NCI-H446 (cell line): ENCODE data around the gene OLFM1.
"Not testable (repeated sequence)": the region's sequence is repeated elsewhere in the genome, so short reads cannot be mapped to it uniquely, and the experiment has no call there.

Source experiments
- DNase-seq, 2 experiments: peaks; one replicate each; lab custom pipeline; 2025; lab: John Stamatoyannopoulos, UW

The OLFM1 gene

GRCh38 chr9:135060461-135061116 is 26.9 kb upstream of the OLFM1 start:
- no peak for DNase-seq

GRCh38 chr9:135061441-135061840 is 26.0 kb upstream of the OLFM1 start:
- no peak for DNase-seq

DNA sequence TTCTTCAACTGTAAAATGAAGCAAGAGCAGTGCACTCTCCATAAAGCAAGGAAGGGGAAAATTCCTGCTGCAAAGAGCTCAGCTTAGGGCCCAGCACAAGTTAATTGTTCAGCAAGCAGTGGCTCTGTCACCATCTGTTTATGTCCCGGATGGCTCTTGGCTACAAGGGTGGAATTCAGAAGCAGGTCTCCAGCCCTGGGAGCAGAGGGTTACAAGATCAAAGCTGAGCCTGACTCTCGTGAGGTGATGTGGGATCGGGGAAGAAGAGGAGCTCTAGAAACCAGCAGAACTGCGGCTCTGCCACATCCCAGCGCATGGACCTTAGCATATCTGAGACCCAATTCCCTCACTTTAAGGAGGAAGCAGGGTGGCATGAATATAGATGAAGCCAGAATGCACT is 25.2 kb upstream of the OLFM1 start:
- no peak for DNase-seq

DNA sequence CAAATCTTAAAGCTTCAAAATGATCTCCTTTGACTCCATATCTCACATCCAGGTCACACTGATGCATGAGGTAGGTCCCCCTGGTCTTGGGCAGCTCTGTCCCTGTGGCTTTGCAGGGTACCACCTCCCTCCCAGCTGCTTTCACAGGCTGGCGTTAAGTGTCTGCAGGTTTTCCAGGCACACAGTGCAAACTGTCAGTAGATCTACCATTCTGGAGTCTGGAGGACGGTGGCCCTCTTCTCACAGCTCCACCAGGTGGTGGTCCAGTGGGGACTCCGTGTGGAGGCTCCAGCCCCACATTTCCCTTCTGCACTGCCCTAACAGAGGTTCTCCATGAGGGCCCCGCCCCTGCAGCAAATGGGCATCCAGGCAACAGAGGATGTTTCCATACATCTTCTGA is 24.0 kb upstream of the OLFM1 start:
- not testable (repeated sequence) for DNase-seq

DNA sequence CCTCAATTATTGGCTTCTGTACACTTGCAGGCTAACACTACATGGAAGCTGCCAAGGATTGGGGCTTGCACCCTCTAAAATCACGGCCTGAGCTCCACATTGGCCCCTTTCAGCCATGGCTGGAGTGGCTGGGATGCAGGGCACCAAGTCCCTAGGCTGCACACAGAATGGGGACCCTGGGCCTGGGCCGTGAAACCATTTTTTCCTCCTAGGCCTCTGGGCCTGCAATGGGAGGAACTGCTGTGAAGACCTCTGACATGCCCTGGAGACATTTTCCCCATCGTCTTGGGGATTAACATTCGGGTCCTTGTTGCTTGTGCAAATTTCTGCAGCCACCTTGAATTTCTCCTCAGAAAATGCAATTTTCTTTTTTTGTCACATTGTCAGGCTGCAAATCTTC is 23.6 kb upstream of the OLFM1 start:
- DNase-seq: not testable (repeated sequence)

- no peak for DNase-seq
Measured at GRCh38 chr9:135065151-135065550, 22.3 kb upstream of the OLFM1 start.

- no peak for DNase-seq
Measured at GRCh38 chr9:135065804-135066203, 21.7 kb upstream of the OLFM1 start.

GRCh38 chr9:135066291-135066690 is 21.2 kb upstream of the OLFM1 start:
- DNase-seq: no peak

DNA sequence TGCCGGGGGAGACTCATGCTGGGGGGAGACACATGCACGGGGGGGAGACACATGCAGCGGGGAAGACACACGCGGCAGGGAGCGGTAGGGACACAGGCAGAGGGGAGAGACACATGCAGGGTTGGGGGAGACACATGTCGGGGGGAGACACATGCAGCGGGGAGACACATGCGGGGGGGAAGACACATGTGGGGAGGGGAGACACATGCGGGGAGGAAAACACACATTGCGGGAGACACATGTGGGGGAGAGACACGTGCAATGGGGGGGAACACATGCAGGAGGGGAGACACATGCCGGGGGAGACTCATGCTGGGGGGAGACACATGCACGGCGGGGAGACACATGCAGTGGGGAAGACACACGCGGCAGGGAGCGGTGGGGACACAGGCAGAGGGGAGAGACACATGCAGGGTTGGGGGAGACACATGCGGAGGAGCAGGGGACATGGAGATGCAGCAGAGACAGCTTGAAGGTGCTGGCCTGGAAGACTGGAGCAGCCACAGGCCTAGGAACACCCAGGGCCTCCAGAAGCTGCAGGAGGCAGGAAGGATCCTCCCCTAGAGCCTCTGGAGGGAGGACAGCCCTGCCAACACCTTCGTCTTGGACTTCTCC is 20.3 kb upstream of the OLFM1 start:
- DNase-seq: no peak

- DNase-seq: no peak
Measured at GRCh38 chr9:135068776-135069415, 18.6 kb upstream of the OLFM1 start.

DNA sequence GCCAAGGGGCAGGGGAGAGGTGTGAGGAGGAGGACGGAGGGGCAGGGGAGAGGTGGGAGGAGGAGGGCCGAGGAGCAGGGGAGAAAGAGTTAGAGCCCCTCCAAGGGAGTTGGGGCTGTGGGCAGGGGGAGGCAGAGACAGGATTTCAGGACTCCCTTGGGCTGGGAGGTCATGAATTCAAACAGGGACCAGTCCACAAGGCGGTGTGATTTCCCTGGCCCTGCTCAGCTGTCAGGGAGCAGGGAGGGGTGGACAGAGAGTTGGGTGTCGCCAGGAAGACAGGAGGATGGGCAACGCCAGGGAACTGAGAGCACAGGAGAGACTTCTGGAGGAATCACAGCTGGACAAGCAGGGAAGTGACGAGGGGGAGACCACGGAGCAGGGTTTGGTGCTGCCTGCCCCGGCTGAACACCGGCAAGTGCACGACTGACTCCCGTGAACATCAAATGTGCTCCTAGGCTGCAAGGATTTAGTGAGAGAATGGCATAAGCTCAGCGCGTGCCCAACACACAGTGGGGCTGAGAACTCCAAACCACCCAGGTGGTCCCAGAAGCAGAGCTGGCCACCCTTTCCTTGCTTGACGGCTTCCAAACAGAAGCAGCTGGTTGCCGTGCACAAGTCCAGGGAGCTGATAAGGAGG is 17.8 kb upstream of the OLFM1 start:
- DNase-seq: no peak

DNA sequence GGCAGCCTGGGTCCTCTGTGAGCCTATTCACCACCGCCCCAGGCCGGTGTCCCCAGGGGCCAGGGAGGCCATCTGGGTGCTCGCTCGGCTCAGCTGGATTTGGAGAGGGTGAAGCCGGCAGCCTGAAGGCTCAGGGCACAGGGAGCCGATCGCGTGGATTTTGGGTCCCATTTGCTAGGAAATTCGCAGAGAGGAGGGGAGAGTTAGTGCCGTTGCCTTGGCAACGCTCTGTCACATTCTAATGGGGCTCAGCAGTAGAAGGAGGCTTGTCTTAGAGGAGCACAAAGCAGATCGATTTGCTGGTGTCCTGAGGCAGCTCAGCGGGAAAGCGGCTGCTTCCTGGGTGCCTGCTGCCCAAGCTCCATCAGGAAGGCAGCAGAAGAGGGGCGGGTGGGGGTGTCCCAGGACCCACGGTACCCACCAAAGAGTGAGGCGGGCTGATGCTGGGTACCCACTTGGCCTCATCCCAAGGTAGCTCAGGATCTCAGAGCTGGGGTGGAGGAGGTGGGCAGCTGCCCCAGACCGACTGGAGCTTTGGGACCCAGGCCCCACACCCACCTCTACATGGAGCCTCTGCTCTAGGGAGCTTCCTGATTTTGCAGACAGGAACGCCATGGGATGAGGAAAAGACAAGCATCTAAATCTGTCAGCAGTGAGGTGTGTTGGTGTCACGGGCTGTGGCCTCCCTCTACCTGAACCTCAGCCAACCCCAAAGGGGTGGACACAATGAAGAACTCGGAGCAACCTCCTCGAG is 17.1 kb upstream of the OLFM1 start:
- DNase-seq: no peak

GRCh38 chr9:135070964-135071735 is 16.3 kb upstream of the OLFM1 start:
- DNase-seq: no peak

GRCh38 chr9:135073081-135073740 is 14.3 kb upstream of the OLFM1 start:
- no peak for DNase-seq

- DNase-seq: no peak
Measured at GRCh38 chr9:135073741-135074305, 13.6 kb upstream of the OLFM1 start.

DNA sequence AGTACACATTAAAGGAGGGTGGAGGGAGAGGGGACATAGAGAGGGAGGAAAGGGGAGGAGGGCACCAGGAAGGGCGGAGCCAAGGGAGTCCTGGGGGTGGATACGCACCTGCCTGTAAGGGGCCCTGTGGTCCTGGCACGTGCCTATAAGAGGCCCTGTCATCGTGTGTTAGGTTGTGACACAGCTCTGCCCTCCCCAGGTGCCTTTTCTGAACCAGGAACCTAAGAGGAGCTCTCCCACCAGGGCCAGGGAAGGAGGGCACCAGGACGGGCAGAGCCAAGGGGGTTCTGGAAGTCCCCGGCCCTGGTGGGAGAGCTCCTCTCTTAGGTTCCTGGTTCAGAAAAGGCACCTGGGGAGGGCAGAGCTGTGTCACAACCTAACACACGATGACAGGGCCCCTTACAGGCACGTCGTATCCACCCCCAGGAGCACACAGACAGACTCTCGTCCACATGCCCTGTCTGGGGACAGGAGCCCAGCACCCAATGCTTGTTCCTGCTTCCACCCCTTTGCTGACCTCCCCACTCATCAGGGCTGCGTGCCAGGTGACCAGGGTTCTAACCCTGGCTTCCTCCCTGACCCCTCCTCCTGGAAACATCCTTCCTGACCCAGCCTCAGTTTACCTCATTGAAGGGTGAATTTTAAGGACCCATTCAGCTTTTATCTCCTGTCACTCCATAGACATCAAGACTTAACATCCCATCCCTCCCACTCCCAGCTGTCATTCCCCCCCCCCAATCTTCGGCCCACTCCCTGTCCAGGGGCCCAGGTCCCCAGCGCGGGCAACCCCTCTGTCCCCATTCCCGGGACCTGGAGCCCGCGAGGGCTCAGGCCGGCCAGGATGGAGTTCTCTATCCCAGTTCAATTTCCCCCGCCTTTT is 12.9 kb upstream of the OLFM1 start:
- no peak for DNase-seq

- DNase-seq: peak; percentile 47 to 79
Measured at GRCh38 chr9:135075234-135076142, 12.0 kb upstream of the OLFM1 start.

- DNase-seq: no peak
Measured at GRCh38 chr9:135076143-135076875, 11.2 kb upstream of the OLFM1 start.
